HL-60/S4 (cell line): ENCODE results near the gene DAB2IP.

ENCODE experiments used
- in situ Hi-C: fragments of 300-500 bp; cut with MboI; formaldehyde crosslinking; loops from 2 replicates; pipeline ENCODE4 v1.14.3; 2022; ENCODE audit warnings: low sequenced_read_pairs

Gene DAB2IP

GRCh38 chr9:121662359-121662758 is 10.9 kb downstream of the DAB2IP start:
- in situ Hi-C loops = no loop called here

GRCh38 chr9:121662891-121663580 is 11.6 kb downstream of the DAB2IP start:
- in situ Hi-C loops = no loop called here

- in situ Hi-C loops = no loop called here
Measured at GRCh38 chr9:121663591-121663990, 12.2 kb downstream of the DAB2IP start.

- in situ Hi-C loops = no loop called here
Measured at GRCh38 chr9:121666294-121666693, 14.9 kb downstream of the DAB2IP start.

GRCh38 chr9:121667214-121667613 is 15.8 kb downstream of the DAB2IP start:
- in situ Hi-C loops = no loop called here

- in situ Hi-C loops = no loop called here
Measured at GRCh38 chr9:121667890-121668289, 16.5 kb downstream of the DAB2IP start.

- in situ Hi-C loops = no loop called here
Measured at GRCh38 chr9:121670431-121670830, 19.0 kb downstream of the DAB2IP start.

- in situ Hi-C loops = no loop called here
Measured at GRCh38 chr9:121671612-121672155, 20.2 kb downstream of the DAB2IP start.

- in situ Hi-C loops = no loop called here
Measured at GRCh38 chr9:121672213-121672612, 20.8 kb downstream of the DAB2IP start.

GRCh38 chr9:121672986-121673385 is 21.6 kb downstream of the DAB2IP start:
- in situ Hi-C loops = no loop called here

GRCh38 chr9:121673576-121673975 is 22.1 kb downstream of the DAB2IP start:
- in situ Hi-C loops = no loop called here

GRCh38 chr9:121674017-121674416 is 22.6 kb downstream of the DAB2IP start:
- in situ Hi-C loops = no loop called here

GRCh38 chr9:121674952-121675351 is 23.5 kb downstream of the DAB2IP start:
- in situ Hi-C loops = no loop called here

GRCh38 chr9:121675381-121675780 is 23.9 kb downstream of the DAB2IP start:
- in situ Hi-C loops = no loop called here

GRCh38 chr9:121675969-121676822 is 24.8 kb downstream of the DAB2IP start:
- in situ Hi-C loops = no loop called here

GRCh38 chr9:121676926-121677325 is 25.5 kb downstream of the DAB2IP start:
- in situ Hi-C loops = no loop called here

- in situ Hi-C loops = no loop called here
Measured at GRCh38 chr9:121678501-121679022, 27.1 kb downstream of the DAB2IP start.

GRCh38 chr9:121679901-121680635 is 28.6 kb downstream of the DAB2IP start:
- in situ Hi-C loops = loop anchor here (10.0 kb wide), 1 partner anchor 305 kb away; no protein-coding TSS in a partner anchor

GRCh38 chr9:121681404-121681803 is 30.0 kb downstream of the DAB2IP start:
- in situ Hi-C loops = loop anchor here (10.0 kb wide), 1 partner anchor 303 kb away; no protein-coding TSS in a partner anchor

GRCh38 chr9:121682201-121682600 is 30.8 kb downstream of the DAB2IP start:
- in situ Hi-C loops = loop anchor here (10.0 kb wide), 1 partner anchor 303 kb away; no protein-coding TSS in a partner anchor
